H1 (cell line): ENCODE measurements around the gene RSL24D1. TPM values are rescaled to one million over a fixed set of nuclear protein-coding genes. Genes with fewer than 3 reads are reported as not detected.

Experiments used
- CTCF ChIA-PET: fragments of 300-600 bp; sonication (Branson Sonifier 250); formaldehyde crosslinking; loops from one replicate; lab custom pipeline; 2021; ENCODE audit not compliant: partially characterized antibody; lab: Charles Lee
- POLR2A ChIA-PET: fragments of 300-600 bp; sonication (Branson Sonifier 250); formaldehyde crosslinking; loops from one replicate; lab custom pipeline; 2021; ENCODE audit warnings: inconsistent platforms; ENCODE audit not compliant: partially characterized antibody; lab: Charles Lee
- DNase-seq, 2 experiments: peaks; one replicate each; pipeline versions ENCODE4 v3.0.0 to v3.0.0-alpha.2; 2010 to 2022; ENCODE audit warnings: low spot score in 2 of 2, low read depth in 1 of 2, mixed read lengths in 1 of 2
- FAIRE-seq: peaks from 2 replicates; lab custom pipeline; 2011; peaks lifted over from hg19 to GRCh38; lab: Jason Lieb, UNC
- H2AFZ ChIP-seq: 2 replicates; pipeline ENCODE4 v1.8.1; 2012; ENCODE audit warnings: low read length, inconsistent platforms
- H2AK5ac ChIP-seq: 2 replicates; pipeline ENCODE4 v1.6.1; 2013; ENCODE audit warnings: low read depth, low read length
- H2BK120ac ChIP-seq: replicated peaks from 2 replicates; pipeline ENCODE3; 2013; ENCODE audit warnings: low read depth, low read length, inconsistent platforms
- H2BK12ac ChIP-seq: 2 replicates; pipeline ENCODE4 v1.6.1; 2013; ENCODE audit warnings: low read depth, low read length
- H2BK15ac ChIP-seq: 2 replicates; pipeline ENCODE4 v1.6.1; 2013; ENCODE audit warnings: low read length
- H2BK20ac ChIP-seq: 2 replicates; pipeline ENCODE4 v1.6.1; 2013; ENCODE audit warnings: low read length
- H2BK5ac ChIP-seq: 2 replicates; pipeline ENCODE4 v1.6.1; 2013; ENCODE audit warnings: low read depth, low read length
- H3K14ac ChIP-seq: 2 replicates; pipeline ENCODE4 v1.6.1; 2013; ENCODE audit warnings: inconsistent platforms; ENCODE audit not compliant: insufficient read length
- H3K18ac ChIP-seq: 2 replicates; pipeline ENCODE4 v1.6.1; 2013; ENCODE audit warnings: low read length; ENCODE audit errors: extremely low read depth
- H3K23ac ChIP-seq: 2 replicates; pipeline ENCODE4 v1.6.1; 2013; ENCODE audit warnings: inconsistent platforms; ENCODE audit not compliant: insufficient read length
- H3K23me2 ChIP-seq: 2 replicates; pipeline ENCODE4 v1.6.1; 2013; ENCODE audit warnings: low read depth, low read length
- H3K27ac ChIP-seq: 2 replicates; pipeline ENCODE4 v1.6.1; 2011; ENCODE audit warnings: low read depth, low read length, inconsistent platforms
- H3K27me3 ChIP-seq, 4 experiments: replicated peaks in 1 of 4; 1 replicate in 1 of 4; 2 replicates in 3 of 4; pipeline versions ENCODE4 v1.6.1 to v1.8.1; 2011 to 2013; ENCODE audit warnings: low read length in 3 of 4, mild to moderate bottlenecking in 3 of 4, inconsistent platforms in 2 of 4, mixed read lengths in 2 of 4, moderate library complexity in 1 of 4; ENCODE audit not compliant: control insufficient read depth in 3 of 4, insufficient read depth in 3 of 4; ENCODE audit errors: extremely low read depth in 1 of 4
- H3K36me3 ChIP-seq, 4 experiments: 2 replicates each; pipeline versions ENCODE4 v1.6.1 to v1.8.1; 2011 to 2013; ENCODE audit warnings: mild to moderate bottlenecking in 4 of 4, low read length in 3 of 4, moderate library complexity in 2 of 4, control low read depth in 1 of 4, inconsistent platforms in 1 of 4; ENCODE audit not compliant: insufficient read depth in 4 of 4, control insufficient read depth in 2 of 4
- H3K4ac ChIP-seq: replicated peaks from 2 replicates; pipeline ENCODE3; 2013; ENCODE audit warnings: low read length, low read depth, mixed read lengths, inconsistent platforms; ENCODE audit not compliant: insufficient read length
- H3K4me1 ChIP-seq, 4 experiments: replicated peaks in 1 of 4; 1 replicate in 1 of 4; 2 replicates in 3 of 4; pipeline versions ENCODE4 v1.6.1 to v1.8.1; 2011 to 2013; ENCODE audit warnings: low read length in 3 of 4, inconsistent platforms in 2 of 4, mixed read lengths in 1 of 4; ENCODE audit not compliant: insufficient read depth in 4 of 4, control insufficient read depth in 3 of 4
- H3K4me2 ChIP-seq, 2 experiments: 2 replicates each; pipeline versions ENCODE4 v1.6.1 to v1.8.1; 2011 to 2013; ENCODE audit warnings: low read depth in 2 of 2, low read length in 2 of 2, control low read depth in 1 of 2, inconsistent platforms in 1 of 2, mild to moderate bottlenecking in 1 of 2; ENCODE audit not compliant: insufficient read depth in 1 of 2
- H3K4me3 ChIP-seq, 4 experiments: fragments of 200-600, 300-600 bp in 1 of 4; sonication (generic), shearing (Covaris generic), sonication (Bioruptor Twin) in 1 of 4; 2 replicates each; pipeline versions ENCODE4 v1.5.1 to v1.8.1; 2011 to 2016; ENCODE audit warnings: low read length in 4 of 4, low read depth in 3 of 4, control low read depth in 2 of 4, inconsistent platforms in 2 of 4, mild to moderate bottlenecking in 2 of 4, mixed read lengths in 1 of 4, moderate library complexity in 1 of 4; ENCODE audit not compliant: insufficient read depth in 2 of 4; ENCODE audit errors: extremely low read depth in 1 of 4
- H3K56ac ChIP-seq: replicated peaks from 2 replicates; pipeline ENCODE3; 2013; ENCODE audit warnings: low read depth, mild to moderate bottlenecking, mixed read lengths, low read length, inconsistent platforms; ENCODE audit not compliant: insufficient read length
- H3K79me1 ChIP-seq: 2 replicates; pipeline ENCODE4 v1.6.1; 2013; ENCODE audit warnings: low read depth, low read length, control low read depth
- H3K79me2 ChIP-seq, 2 experiments: 2 replicates each; pipeline versions ENCODE4 v1.6.1 to v1.8.1; 2012 to 2013; ENCODE audit warnings: low read length in 2 of 2, mild to moderate bottlenecking in 2 of 2, inconsistent platforms in 1 of 2; ENCODE audit not compliant: insufficient read depth in 2 of 2, control insufficient read depth in 1 of 2
- H3K9ac ChIP-seq, 4 experiments: replicated peaks in 1 of 4; 1 replicate in 1 of 4; 2 replicates in 3 of 4; pipeline versions ENCODE4 v1.6.1 to v1.8.1; 2011 to 2013; ENCODE audit warnings: low read depth in 3 of 4, low read length in 3 of 4, control low read depth in 2 of 4, mild to moderate bottlenecking in 2 of 4, moderate library complexity in 2 of 4, inconsistent platforms in 1 of 4; ENCODE audit errors: extremely low read depth in 1 of 4
- H3K9me3 ChIP-seq, 2 experiments: 2 replicates each; pipeline versions ENCODE4 v1.6.1 to v1.8.1; 2012 to 2013; ENCODE audit warnings: mild to moderate bottlenecking in 2 of 2, moderate library complexity in 2 of 2, control low read depth in 1 of 2, inconsistent platforms in 1 of 2, low read depth in 1 of 2, low read length in 1 of 2, mixed read lengths in 1 of 2; ENCODE audit not compliant: insufficient read depth in 2 of 2
- H4K20me1 ChIP-seq, 2 experiments: replicated peaks in 1 of 2; 2 replicates each; pipeline versions ENCODE3 to v1.8.1; 2011 to 2013; ENCODE audit warnings: inconsistent platforms in 2 of 2, low read length in 2 of 2, mild to moderate bottlenecking in 1 of 2; ENCODE audit not compliant: insufficient read depth in 2 of 2, control insufficient read depth in 1 of 2
- H4K5ac ChIP-seq: 2 replicates; pipeline ENCODE4 v1.6.1; 2013; ENCODE audit warnings: low read length, low read depth, mixed read lengths, inconsistent platforms; ENCODE audit not compliant: insufficient read length
- H4K8ac ChIP-seq: 2 replicates; pipeline ENCODE4 v1.8.0; 2013; ENCODE audit warnings: mild to moderate bottlenecking, moderate library complexity, low read length, inconsistent platforms; ENCODE audit not compliant: insufficient read depth; ENCODE audit errors: extremely low read depth
- H4K91ac ChIP-seq: replicated peaks from 2 replicates; pipeline ENCODE3; 2013; ENCODE audit warnings: low read length, mixed read lengths, inconsistent platforms; ENCODE audit not compliant: insufficient read length
- BACH1 ChIP-seq: IDR thresholded peaks from 2 replicates; pipeline ENCODE4 v1.6.1; 2012; ENCODE audit warnings: low read length, improper control_type of control experiment
- EGR1 ChIP-seq: IDR thresholded peaks from 2 replicates; pipeline ENCODE4 v1.6.1; 2011; ENCODE audit warnings: low read depth, low read length, borderline replicate concordance
- JUN ChIP-seq: IDR thresholded peaks from 2 replicates; pipeline ENCODE4 v1.6.1; 2011; ENCODE audit warnings: low read depth, mild to moderate bottlenecking, improper control_type of control experiment, low read length
- PHF8 ChIP-seq: fragments of 200-600 bp; sonication (generic); conservative IDR thresholded peaks from 2 replicates; pipeline ENCODE4 v1.7.1; 2012; ENCODE audit warnings: low read depth, mild to moderate bottlenecking, inconsistent platforms, low read length, moderate library complexity
- SP1 ChIP-seq: IDR thresholded peaks from 2 replicates; pipeline ENCODE4 v1.6.1; 2011; ENCODE audit warnings: low read depth, low read length
- SUZ12 ChIP-seq: fragments of 200-600 bp; sonication (generic); IDR thresholded peaks from 2 replicates; pipeline ENCODE4 v1.6.1; 2012; ENCODE audit warnings: mild to moderate bottlenecking, inconsistent platforms, low read length, moderate library complexity, mixed read lengths
- YY1 ChIP-seq: IDR thresholded peaks from 2 replicates; pipeline ENCODE4 v1.6.1; 2011; ENCODE audit warnings: low read depth, mild to moderate bottlenecking, low read length
- WGBS, 2 experiments: shearing (Covaris generic) in 1 of 2; methylation state at CpG; one replicate each; pipeline versions ENCODE4 v1.1.6 to v1.1.7; 2013 to 2015; ENCODE audit warnings: low lambda C conversion rate in 2 of 2, mixed read lengths in 2 of 2, inconsistent platforms in 1 of 2, low coverage in 1 of 2, missing lambda C conversion rate in 1 of 2; ENCODE audit not compliant: insufficient replicate concordance in 2 of 2, insufficient coverage in 1 of 2, insufficient read length in 1 of 2; ENCODE audit errors: extremely low coverage in 1 of 2, missing lambda C conversion rate in 1 of 2; 5-methylcytosine and 5-hydroxymethylcytosine counted together
- polyA plus RNA-seq, 7 experiments: library from polyadenylated mRNA; depleted of rRNA in 3 of 7; stranded (reverse) in 5 of 7; unstranded in 2 of 7; fragments of >200 nt in 5 of 7; fragments of 200-250 nt in 2 of 7; gene quantifications; 1 replicate in 5 of 7; 2 replicates in 1 of 7; 4 replicates in 1 of 7; pipeline versions ENCODE4 v1.2.1 to v1.2.3, GENCODE V29; 2011 to 2013; ENCODE audit warnings: missing spikeins in 2 of 7, mixed read lengths in 2 of 7
- total RNA-seq: library from RNA; stranded (reverse); fragmentation: NEBNext Ultra II Directional; extraction: Animal tissue kit (Norgen Biotek cat#: 25700); gene quantifications from 2 replicates; pipeline ENCODE4 v1.2.1, GENCODE V29; 2021
- TF ChIP-seq, protein P1 (sequence below), 3 experiments: IDR thresholded peaks; 1 replicate in 2 of 3; 2 replicates in 1 of 3; pipeline versions ENCODE4 v1.5.1 to v1.6.1; 2011; ENCODE audit warnings: low read length in 3 of 3, mild to moderate bottlenecking in 3 of 3, inconsistent platforms in 2 of 3, low read depth in 1 of 3, moderate library complexity in 1 of 3; ENCODE audit not compliant: insufficient read depth in 1 of 3; ENCODE audit errors: control extremely low read depth in 1 of 3
- TF ChIP-seq, protein P2 (sequence below): IDR thresholded peaks from 2 replicates; pipeline ENCODE4 v1.6.1; 2011; ENCODE audit warnings: low read length, improper control_type of control experiment
- TF ChIP-seq, protein P3 (sequence below): IDR thresholded peaks from 2 replicates; pipeline ENCODE4 v1.6.1; 2012; ENCODE audit warnings: inconsistent platforms

Gene RSL24D1
- total and polyA plus RNA-seq, 2 of the 8 experiments (the other 6 are each of a cell fraction or from before 2014, with no cell fraction given) = 45.7 to 130 TPM

DNA sequence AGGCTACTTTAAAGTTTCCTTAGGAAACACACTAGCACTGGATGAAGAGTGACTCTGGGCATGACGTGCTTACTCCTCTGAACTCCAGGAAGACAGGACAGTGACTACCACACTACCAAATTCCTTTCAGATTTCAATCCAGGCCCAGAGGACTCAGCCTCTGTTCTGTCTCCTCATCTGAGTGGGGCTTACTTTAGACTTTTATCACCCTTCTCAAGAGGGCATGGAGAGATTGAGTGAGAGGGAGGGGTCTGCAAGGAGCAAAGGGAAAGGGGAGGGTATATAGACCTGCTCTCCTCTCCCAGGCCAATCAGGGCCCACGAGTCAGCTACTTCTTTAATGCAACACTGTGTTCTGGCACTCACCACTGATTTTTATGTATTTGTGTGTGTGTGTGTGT is 29.4 kb upstream of the RSL24D1 start:
- H3K14ac ChIP-seq = no peak overlapping the region
- no peak overlapping the region for H3K4me3 ChIP-seq
- H2BK120ac ChIP-seq = no peak overlapping the region
- WGBS, 2 experiments = 77% methylated on average over 2 of the region's 2 CpGs; no CpG with 5 or more reads in 1 of the 2 experiments
- no peak overlapping the region for H3K9ac ChIP-seq
- H4K8ac ChIP-seq = no peak overlapping the region
- H4K5ac ChIP-seq = no peak overlapping the region
- no peaks in the 10 kb centered on the region for H3K4me1 ChIP-seq
- H3K79me2 ChIP-seq = no peaks in the 10 kb centered on the region
- no peak overlapping the region for H2BK5ac ChIP-seq
- no peak overlapping the region for H3K23ac ChIP-seq
- no peak overlapping the region for H3K18ac ChIP-seq
- no peak overlapping the region for H3K27ac ChIP-seq
- no peaks in the 10 kb centered on the region for H3K79me1 ChIP-seq
- H4K20me1 ChIP-seq = no peaks in the 10 kb centered on the region
- H2BK20ac ChIP-seq = no peak overlapping the region
- ChIA-PET POLR2A (no interaction called here), CTCF (interaction anchor here (1.1 kb wide), 1 partner anchor 65 kb away, joined by 3 read pairs; no protein-coding TSS in a partner anchor)
- no peak for TF ChIP-seq EGR1
- TF ChIP-seq JUN = no peak
- no peak for TF ChIP-seq SP1
- TF ChIP-seq BACH1 = no peak
- TF ChIP-seq, protein P1, sequence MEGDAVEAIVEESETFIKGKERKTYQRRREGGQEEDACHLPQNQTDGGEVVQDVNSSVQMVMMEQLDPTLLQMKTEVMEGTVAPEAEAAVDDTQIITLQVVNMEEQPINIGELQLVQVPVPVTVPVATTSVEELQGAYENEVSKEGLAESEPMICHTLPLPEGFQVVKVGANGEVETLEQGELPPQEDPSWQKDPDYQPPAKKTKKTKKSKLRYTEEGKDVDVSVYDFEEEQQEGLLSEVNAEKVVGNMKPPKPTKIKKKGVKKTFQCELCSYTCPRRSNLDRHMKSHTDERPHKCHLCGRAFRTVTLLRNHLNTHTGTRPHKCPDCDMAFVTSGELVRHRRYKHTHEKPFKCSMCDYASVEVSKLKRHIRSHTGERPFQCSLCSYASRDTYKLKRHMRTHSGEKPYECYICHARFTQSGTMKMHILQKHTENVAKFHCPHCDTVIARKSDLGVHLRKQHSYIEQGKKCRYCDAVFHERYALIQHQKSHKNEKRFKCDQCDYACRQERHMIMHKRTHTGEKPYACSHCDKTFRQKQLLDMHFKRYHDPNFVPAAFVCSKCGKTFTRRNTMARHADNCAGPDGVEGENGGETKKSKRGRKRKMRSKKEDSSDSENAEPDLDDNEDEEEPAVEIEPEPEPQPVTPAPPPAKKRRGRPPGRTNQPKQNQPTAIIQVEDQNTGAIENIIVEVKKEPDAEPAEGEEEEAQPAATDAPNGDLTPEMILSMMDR (IDR thresholded peaks at IDR 0.05; ENCODE audit: control extremely low read depth in 1 of 3, insufficient read depth in 1 of 3, low read depth in 1 of 3, low read length in 3 of 3) = no peak
- no peak for TF ChIP-seq YY1
- no peak for TF ChIP-seq SUZ12
- TF ChIP-seq PHF8 = no peak
- TF ChIP-seq, protein P2, sequence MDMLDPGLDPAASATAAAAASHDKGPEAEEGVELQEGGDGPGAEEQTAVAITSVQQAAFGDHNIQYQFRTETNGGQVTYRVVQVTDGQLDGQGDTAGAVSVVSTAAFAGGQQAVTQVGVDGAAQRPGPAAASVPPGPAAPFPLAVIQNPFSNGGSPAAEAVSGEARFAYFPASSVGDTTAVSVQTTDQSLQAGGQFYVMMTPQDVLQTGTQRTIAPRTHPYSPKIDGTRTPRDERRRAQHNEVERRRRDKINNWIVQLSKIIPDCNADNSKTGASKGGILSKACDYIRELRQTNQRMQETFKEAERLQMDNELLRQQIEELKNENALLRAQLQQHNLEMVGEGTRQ = no peak
- TF ChIP-seq, protein P3, sequence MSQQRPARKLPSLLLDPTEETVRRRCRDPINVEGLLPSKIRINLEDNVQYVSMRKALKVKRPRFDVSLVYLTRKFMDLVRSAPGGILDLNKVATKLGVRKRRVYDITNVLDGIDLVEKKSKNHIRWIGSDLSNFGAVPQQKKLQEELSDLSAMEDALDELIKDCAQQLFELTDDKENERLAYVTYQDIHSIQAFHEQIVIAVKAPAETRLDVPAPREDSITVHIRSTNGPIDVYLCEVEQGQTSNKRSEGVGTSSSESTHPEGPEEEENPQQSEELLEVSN = no peak
- no peaks in the 10 kb centered on the region for H3K36me3 ChIP-seq
- no peak overlapping the region for H3K4ac ChIP-seq
- H4K91ac ChIP-seq = no peak overlapping the region
- no peak overlapping the region for H2BK12ac ChIP-seq
- no peak overlapping the region for H2AK5ac ChIP-seq
- no peak overlapping the region for H3K56ac ChIP-seq
- H2AFZ ChIP-seq = no peak overlapping the region
- no peaks in the 10 kb centered on the region for H3K27me3 ChIP-seq
- no peak for FAIRE-seq
- no peaks in the 10 kb centered on the region for H3K23me2 ChIP-seq
- H2BK15ac ChIP-seq = no peak overlapping the region
- no peak overlapping the region for H3K4me2 ChIP-seq
- H3K9me3 ChIP-seq = no peaks in the 10 kb centered on the region
- no peak for DNase-seq
